GM18951 (cell line): Measurements from ENCODE around the gene C10orf53.
"Not testable (repeated sequence)": the region's sequence is repeated elsewhere in the genome, so short reads cannot be mapped to it uniquely, and the experiment has no call there.

Experiments
- POLR2A ChIP-seq: IDR thresholded peaks from 4 replicates; pipeline ENCODE4 v1.6.1; 2011; ENCODE audit warnings: mild to moderate bottlenecking; ENCODE audit not compliant: insufficient read length, insufficient read depth; ENCODE audit errors: extremely low read depth
- in situ Hi-C: fragments of 300-500 bp; cut with MboI; formaldehyde crosslinking; loops from one replicate; pipeline ENCODE4 v1.12.0; 2022; ENCODE audit warnings: low sequenced_read_pairs, mixed read lengths, inconsistent platforms; ENCODE audit not compliant: unreplicated experiment

Gene C10orf53

GRCh38 chr10:49657606-49658005 is 21.8 kb upstream of the C10orf53 start:
- no peak for TF ChIP-seq POLR2A
- in situ Hi-C loops, result no loop called here

GRCh38 chr10:49661140-49661856 is 18.2 kb upstream of the C10orf53 start:
- in situ Hi-C loops, result no loop called here

GRCh38 chr10:49662169-49662830 is 17.2 kb upstream of the C10orf53 start:
- in situ Hi-C loops, result no loop called here
- TF ChIP-seq POLR2A, result no peak

More at GRCh38 chr10:49661140-49661856, 18.2 kb upstream of the C10orf53 start:
- TF ChIP-seq POLR2A, result no peak

- TF ChIP-seq POLR2A, result no peak
- in situ Hi-C loops, result no loop called here
Observed at GRCh38 chr10:49663596-49663995, 15.9 kb upstream of the C10orf53 start.

GRCh38 chr10:49664006-49664841 is 15.2 kb upstream of the C10orf53 start:
- in situ Hi-C loops, result no loop called here
- TF ChIP-seq POLR2A, result no peak

GRCh38 chr10:49664842-49665355 is 14.6 kb upstream of the C10orf53 start:
- in situ Hi-C loops, result no loop called here

GRCh38 chr10:49666054-49666615 is 13.3 kb upstream of the C10orf53 start:
- in situ Hi-C loops, result no loop called here
- TF ChIP-seq POLR2A, result no peak

More at GRCh38 chr10:49664842-49665355, 14.6 kb upstream of the C10orf53 start:
- no peak for TF ChIP-seq POLR2A

GRCh38 chr10:49666685-49667084 is 12.8 kb upstream of the C10orf53 start:
- TF ChIP-seq POLR2A, result no peak
- in situ Hi-C loops, result no loop called here

- TF ChIP-seq POLR2A, result no peak
- in situ Hi-C loops, result no loop called here
Observed at GRCh38 chr10:49667991-49668390, 11.5 kb upstream of the C10orf53 start.

GRCh38 chr10:49668684-49669083 is 10.8 kb upstream of the C10orf53 start:
- in situ Hi-C loops, result no loop called here
- no peak for TF ChIP-seq POLR2A

- in situ Hi-C loops, result no loop called here
Observed at GRCh38 chr10:49678827-49679479, 498 bp upstream of the C10orf53 start.

GRCh38 chr10:49682449-49682848 is 3.0 kb downstream of the C10orf53 start:
- in situ Hi-C loops, result not testable (repeated sequence)

More at GRCh38 chr10:49678827-49679479, 498 bp upstream of the C10orf53 start:
- no peak for TF ChIP-seq POLR2A
